H9 (cell line): ENCODE results near the gene SPTBN5. TPM values are rescaled to one million over a fixed set of nuclear protein-coding genes. Genes with fewer than 3 reads are reported as not detected.

ENCODE experiments used
- DNase-seq: peaks from one replicate; pipeline ENCODE4 v3.0.0-alpha.2; 2017
- H2AFZ ChIP-seq: one replicate; pipeline ENCODE4 v1.6.1; 2013; ENCODE audit warnings: mild to moderate bottlenecking, low read length, control low read depth, moderate library complexity
- H2AK5ac ChIP-seq: 2 replicates; pipeline ENCODE4 v1.6.1; 2013; ENCODE audit warnings: low read length, control low read depth, mixed read lengths; ENCODE audit not compliant: insufficient read length
- H2BK120ac ChIP-seq: one replicate; pipeline ENCODE4 v1.6.1; 2013; ENCODE audit warnings: low read depth, mild to moderate bottlenecking, low read length, control low read depth, inconsistent platforms; ENCODE audit not compliant: poor library complexity, severe bottlenecking
- H2BK12ac ChIP-seq: 2 replicates; pipeline ENCODE4 v1.6.1; 2013; ENCODE audit warnings: low read length, control low read depth, mixed read lengths, low read depth; ENCODE audit not compliant: insufficient read length
- H2BK15ac ChIP-seq: 2 replicates; pipeline ENCODE4 v1.6.1; 2013; ENCODE audit warnings: low read depth, low read length, control low read depth
- H2BK20ac ChIP-seq: one replicate; pipeline ENCODE4 v1.6.1; 2013; ENCODE audit warnings: low read depth, mild to moderate bottlenecking, low read length, control low read depth, inconsistent platforms; ENCODE audit not compliant: poor library complexity, severe bottlenecking
- H2BK5ac ChIP-seq: 2 replicates; pipeline ENCODE4 v1.6.1; 2013; ENCODE audit warnings: low read length, control low read depth, mixed read lengths; ENCODE audit not compliant: insufficient read length
- H3K14ac ChIP-seq: 2 replicates; pipeline ENCODE4 v1.6.1; 2013; ENCODE audit warnings: low read length, control low read depth; ENCODE audit not compliant: insufficient read depth
- H3K18ac ChIP-seq: 2 replicates; pipeline ENCODE4 v1.6.1; 2013; ENCODE audit warnings: low read depth, mild to moderate bottlenecking, mixed read lengths, low read length, control low read depth; ENCODE audit not compliant: insufficient read length
- H3K23ac ChIP-seq: 2 replicates; pipeline ENCODE4 v1.6.1; 2013; ENCODE audit warnings: low read length, control low read depth, mixed read lengths, low read depth; ENCODE audit not compliant: insufficient read length
- H3K23me2 ChIP-seq: 2 replicates; pipeline ENCODE4 v1.6.1; 2013; ENCODE audit warnings: low read depth, mild to moderate bottlenecking, mixed read lengths, low read length, control low read depth; ENCODE audit not compliant: insufficient read length, poor library complexity, severe bottlenecking
- H3K27ac ChIP-seq: 2 replicates; pipeline ENCODE4 v1.5.1; 2013; ENCODE audit warnings: low read length, control low read depth, mixed read lengths, low read depth; ENCODE audit not compliant: insufficient read length
- H3K27me3 ChIP-seq: 2 replicates; pipeline ENCODE4 v1.6.1; 2013; ENCODE audit warnings: low read length, control low read depth, inconsistent platforms; ENCODE audit not compliant: insufficient read depth
- H3K4ac ChIP-seq: 2 replicates; pipeline ENCODE4 v1.6.1; 2013; ENCODE audit warnings: low read depth, mild to moderate bottlenecking, control low read depth, inconsistent platforms, low read length, moderate library complexity
- H3K4me1 ChIP-seq: 2 replicates; pipeline ENCODE4 v1.6.1; 2013; ENCODE audit warnings: low read length, control low read depth, inconsistent platforms; ENCODE audit not compliant: insufficient read depth
- H3K4me2 ChIP-seq: 2 replicates; pipeline ENCODE4 v1.6.1; 2013; ENCODE audit warnings: low read length, control low read depth, mixed read lengths; ENCODE audit not compliant: insufficient read length, insufficient read depth
- H3K56ac ChIP-seq: 2 replicates; pipeline ENCODE4 v1.6.1; 2013; ENCODE audit warnings: low read depth, mild to moderate bottlenecking, mixed read lengths, low read length, control low read depth; ENCODE audit not compliant: insufficient read length
- H3K79me1 ChIP-seq: 2 replicates; pipeline ENCODE4 v1.6.1; 2013; ENCODE audit warnings: low read depth, mild to moderate bottlenecking, moderate library complexity, low read length, control low read depth, inconsistent platforms; ENCODE audit not compliant: insufficient read depth, poor library complexity, severe bottlenecking
- H3K79me2 ChIP-seq: 2 replicates; pipeline ENCODE4 v1.6.1; 2013; ENCODE audit warnings: low read length, control low read depth, inconsistent platforms; ENCODE audit not compliant: insufficient read depth
- H3K9ac ChIP-seq: 2 replicates; pipeline ENCODE4 v1.6.1; 2013; ENCODE audit warnings: low read length, control low read depth, mixed read lengths; ENCODE audit not compliant: insufficient read length; ENCODE audit errors: extremely low read depth
- H3K9me3 ChIP-seq: one replicate; pipeline ENCODE4 v1.6.1; 2013; ENCODE audit warnings: low read depth, low read length, inconsistent platforms; ENCODE audit not compliant: control insufficient read depth
- H3T11ph ChIP-seq: one replicate; pipeline ENCODE4 v1.6.1; 2013; ENCODE audit warnings: mild to moderate bottlenecking, low read length, control low read depth, inconsistent platforms
- H4K20me1 ChIP-seq: one replicate; pipeline ENCODE4 v1.6.1; 2013; ENCODE audit not compliant: control insufficient read depth, insufficient read length, insufficient read depth
- H4K5ac ChIP-seq: 2 replicates; pipeline ENCODE4 v1.6.1; 2013; ENCODE audit warnings: low read depth, mild to moderate bottlenecking, mixed read lengths, low read length, control low read depth; ENCODE audit not compliant: insufficient read length
- H4K8ac ChIP-seq: replicated peaks from 2 replicates; pipeline ENCODE4 v1.6.1; 2013; ENCODE audit warnings: low read length, control low read depth, mixed read lengths, low read depth; ENCODE audit not compliant: insufficient read length
- H4K91ac ChIP-seq: 2 replicates; pipeline ENCODE4 v1.6.1; 2013; ENCODE audit warnings: low read depth, mild to moderate bottlenecking, moderate library complexity, mixed read lengths, low read length, control low read depth; ENCODE audit not compliant: insufficient read length
- H3K27ac Mint-ChIP-seq, 3 experiments: 2 replicates in 2 of 3; 3 replicates in 1 of 3; pipeline ENCODE4 v1.8.0; 2020 to 2021; ENCODE audit warnings: mixed read lengths in 3 of 3, mild to moderate bottlenecking in 1 of 3, moderate library complexity in 1 of 3
- H3K27me3 Mint-ChIP-seq: 2 replicates; pipeline ENCODE4 v1.8.0; 2021; ENCODE audit warnings: low read depth, mild to moderate bottlenecking, moderate library complexity, mixed read lengths
- H3K36me3 Mint-ChIP-seq, 3 experiments: 2 replicates in 2 of 3; 3 replicates in 1 of 3; pipeline ENCODE4 v1.8.0; 2020 to 2021; ENCODE audit warnings: low read depth in 3 of 3, mixed read lengths in 3 of 3; ENCODE audit not compliant: insufficient read depth in 1 of 3
- H3K4me1 Mint-ChIP-seq, 2 experiments: 2 replicates each; pipeline ENCODE4 v1.8.0; 2020; ENCODE audit warnings: mixed read lengths in 2 of 2
- H3K4me3 Mint-ChIP-seq, 2 experiments: 2 replicates in 1 of 2; 3 replicates in 1 of 2; pipeline ENCODE4 v1.8.0; 2020 to 2021; ENCODE audit warnings: mild to moderate bottlenecking in 2 of 2, mixed read lengths in 2 of 2, moderate library complexity in 1 of 2
- H3K9me3 Mint-ChIP-seq, 2 experiments: 2 replicates in 1 of 2; 3 replicates in 1 of 2; pipeline ENCODE4 v1.8.0; 2020; ENCODE audit warnings: mild to moderate bottlenecking in 2 of 2, mixed read lengths in 2 of 2, moderate library complexity in 1 of 2
- WGBS: extraction: QIAGEN DNeasy Blood & Tissue Kit; methylation state at CpG from one replicate; pipeline ENCODE4 v1.1.7; 2013; ENCODE audit warnings: missing lambda C conversion rate, low lambda C conversion rate, mixed read lengths; ENCODE audit not compliant: insufficient read length; ENCODE audit errors: extremely low coverage; 5-methylcytosine and 5-hydroxymethylcytosine counted together
- total RNA-seq: library from RNA; stranded (reverse); gene quantifications from 2 replicates; pipeline ENCODE4 v1.2.1, GENCODE V29; 2021
- TF ChIP-seq, protein P1 (sequence below): fragments of 200-600 bp; sonication (generic); conservative IDR thresholded peaks from 3 replicates; pipeline ENCODE4 v1.8.0; 2021; ENCODE audit warnings: antibody characterized with exemption, mild to moderate bottlenecking

SPTBN5 gene
- total RNA-seq, 1 experiment from 2014 or later = 0.90 TPM

DNA sequence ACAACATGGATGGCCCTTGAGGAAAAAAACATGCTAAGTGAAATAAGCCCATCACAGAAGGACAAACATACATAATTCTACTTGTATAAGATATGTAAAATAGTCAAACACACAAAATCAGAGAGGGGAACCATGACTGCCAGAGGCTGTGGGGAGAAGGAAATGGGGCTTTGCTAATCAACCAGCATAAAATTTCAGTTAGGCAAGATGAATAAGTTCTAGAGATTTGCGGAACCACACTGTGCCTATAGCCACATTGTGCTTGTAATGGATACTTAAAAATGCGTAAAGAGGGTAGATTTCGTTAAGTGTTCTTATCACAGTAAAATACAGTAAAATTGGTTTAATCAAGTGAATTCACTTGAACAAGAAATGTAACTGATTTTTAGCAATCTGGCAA lies 33.7 kb upstream of the SPTBN5 start:
- no peak for DNase-seq
- no peaks in the 10 kb centered on the region for H3K9me3 ChIP-seq
- no peak overlapping the region for H4K5ac ChIP-seq
- H3K23ac ChIP-seq = no peak overlapping the region
- H4K8ac ChIP-seq = no peak overlapping the region
- no peak overlapping the region for H3K9ac ChIP-seq
- H3K27me3 ChIP-seq = no peaks in the 10 kb centered on the region
- H3K79me2 ChIP-seq = 0 out of 2 replicates have a peak, but pooled peaks cover 2% of the 10 kb centered on the region
- WGBS = no CpG with 5 or more reads among the region's 3 CpGs
- H3K56ac ChIP-seq = no peak overlapping the region
- no peak overlapping the region for H2BK5ac ChIP-seq
- no peaks in the 10 kb centered on the region for H4K20me1 ChIP-seq
- no peak overlapping the region for H3K18ac ChIP-seq
- Mint-ChIP-seq H3K36me3 (peaks cover 0 to 9% (median 5%) of the 10 kb centered on the region in 3 experiments; a peak in 3 of 7 replicates), H3K4me3 (no peak overlapping the region), H3K9me3 (no peaks in the 10 kb centered on the region), H3K4me1 (peaks cover 4 to 11% of the 10 kb centered on the region in 2 experiments), H3K27me3 (no peaks in the 10 kb centered on the region), H3K27ac (no peak overlapping the region)
- no peaks in the 10 kb centered on the region for H3K79me1 ChIP-seq
- H3K4ac ChIP-seq = no peak overlapping the region
- H2BK15ac ChIP-seq = no peak overlapping the region
- TF ChIP-seq, protein P1, sequence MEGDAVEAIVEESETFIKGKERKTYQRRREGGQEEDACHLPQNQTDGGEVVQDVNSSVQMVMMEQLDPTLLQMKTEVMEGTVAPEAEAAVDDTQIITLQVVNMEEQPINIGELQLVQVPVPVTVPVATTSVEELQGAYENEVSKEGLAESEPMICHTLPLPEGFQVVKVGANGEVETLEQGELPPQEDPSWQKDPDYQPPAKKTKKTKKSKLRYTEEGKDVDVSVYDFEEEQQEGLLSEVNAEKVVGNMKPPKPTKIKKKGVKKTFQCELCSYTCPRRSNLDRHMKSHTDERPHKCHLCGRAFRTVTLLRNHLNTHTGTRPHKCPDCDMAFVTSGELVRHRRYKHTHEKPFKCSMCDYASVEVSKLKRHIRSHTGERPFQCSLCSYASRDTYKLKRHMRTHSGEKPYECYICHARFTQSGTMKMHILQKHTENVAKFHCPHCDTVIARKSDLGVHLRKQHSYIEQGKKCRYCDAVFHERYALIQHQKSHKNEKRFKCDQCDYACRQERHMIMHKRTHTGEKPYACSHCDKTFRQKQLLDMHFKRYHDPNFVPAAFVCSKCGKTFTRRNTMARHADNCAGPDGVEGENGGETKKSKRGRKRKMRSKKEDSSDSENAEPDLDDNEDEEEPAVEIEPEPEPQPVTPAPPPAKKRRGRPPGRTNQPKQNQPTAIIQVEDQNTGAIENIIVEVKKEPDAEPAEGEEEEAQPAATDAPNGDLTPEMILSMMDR = no peak
- no peak overlapping the region for H2AK5ac ChIP-seq
- H3K27ac ChIP-seq = no peak overlapping the region
- no peak overlapping the region for H2BK20ac ChIP-seq
- no peak overlapping the region for H4K91ac ChIP-seq
- H2BK120ac ChIP-seq = no peak overlapping the region
- H3K4me1 ChIP-seq = no peaks in the 10 kb centered on the region
- H2AFZ ChIP-seq = no peak overlapping the region
- H3T11ph ChIP-seq = no peak overlapping the region
- no peak overlapping the region for H3K14ac ChIP-seq
- no peaks in the 10 kb centered on the region for H3K23me2 ChIP-seq
- no peak overlapping the region for H3K4me2 ChIP-seq
- no peak overlapping the region for H2BK12ac ChIP-seq
